Measurements from ENCODE around the gene PRDM11.

The PRDM11 gene

GRCh38 chr11:45174168-45174835 lies 27.9 kb downstream of the PRDM11 start:
- DNase-seq (ENCODE audit: low read depth in 2 of 2) = no peak

- DNase-seq (ENCODE audit: low read depth in 2 of 2) = no peak
These were observed 28.5 kb downstream of the PRDM11 start for GRCh38 chr11:45174963-45175362.

GRCh38 chr11:45176996-45177395 lies 30.6 kb downstream of the PRDM11 start:
- no peak for DNase-seq (ENCODE audit: low read depth in 2 of 2)

GRCh38 chr11:45178223-45178622 lies 31.8 kb downstream of the PRDM11 start:
- no peak for DNase-seq (ENCODE audit: low read depth in 2 of 2)

GRCh38 chr11:45178890-45179671 lies 32.6 kb downstream of the PRDM11 start:
- no peak for DNase-seq (ENCODE audit: low read depth in 2 of 2)

GRCh38 chr11:45179686-45180178 lies 33.3 kb downstream of the PRDM11 start:
- no peak for DNase-seq (ENCODE audit: low read depth in 2 of 2)

- no peak for DNase-seq (ENCODE audit: low read depth in 2 of 2)
These were observed 33.9 kb downstream of the PRDM11 start for GRCh38 chr11:45180179-45180847.

- DNase-seq (ENCODE audit: low read depth in 2 of 2) = peak; percentile 3 to 23
These were observed 34.4 kb downstream of the PRDM11 start for GRCh38 chr11:45180848-45181192.

- no peak for DNase-seq (ENCODE audit: low read depth in 2 of 2)
These were observed 34.9 kb downstream of the PRDM11 start for GRCh38 chr11:45181193-45181888.

GRCh38 chr11:45181889-45182550 lies 35.6 kb downstream of the PRDM11 start:
- no peak for DNase-seq (ENCODE audit: low read depth in 2 of 2)

- no peak for DNase-seq (ENCODE audit: low read depth in 2 of 2)
These were observed 36.5 kb downstream of the PRDM11 start for GRCh38 chr11:45182902-45183301.

GRCh38 chr11:45184640-45185039 lies 38.2 kb downstream of the PRDM11 start:
- no peak for DNase-seq (ENCODE audit: low read depth in 2 of 2)

GRCh38 chr11:45185228-45185729 lies 38.8 kb downstream of the PRDM11 start:
- DNase-seq (ENCODE audit: low read depth in 2 of 2) = no peak

GRCh38 chr11:45187375-45187774 lies 40.9 kb downstream of the PRDM11 start:
- DNase-seq (ENCODE audit: low read depth in 2 of 2) = no peak

GRCh38 chr11:45188127-45188526 lies 41.7 kb downstream of the PRDM11 start:
- DNase-seq (ENCODE audit: low read depth in 2 of 2) = no peak

GRCh38 chr11:45189230-45189629 lies 42.8 kb downstream of the PRDM11 start:
- DNase-seq (ENCODE audit: low read depth in 2 of 2) = no peak

GRCh38 chr11:45193695-45194094 lies 47.3 kb downstream of the PRDM11 start:
- no peak for DNase-seq (ENCODE audit: low read depth in 2 of 2)

- DNase-seq (ENCODE audit: low read depth in 2 of 2) = no peak
These were observed 58.3 kb downstream of the PRDM11 start for GRCh38 chr11:45204761-45205160.

GRCh38 chr11:45205978-45206377 lies 59.5 kb downstream of the PRDM11 start:
- DNase-seq (ENCODE audit: low read depth in 2 of 2) = no peak

- no peak for DNase-seq (ENCODE audit: low read depth in 2 of 2)
These were observed 61.7 kb downstream of the PRDM11 start for GRCh38 chr11:45208135-45208534.

All from stimulated activated CD8-positive, alpha-beta memory T cell treated with anti-CD3 and anti-CD28 coated beads, Interleukin-7, amount 100 ng/mL, for 1 hour (primary cell).